Smooth muscle cell (in vitro differentiated cells): Measurements from ENCODE around the gene IFIT5. TPM values are rescaled to one million over a fixed set of nuclear protein-coding genes. Genes with fewer than 3 reads are reported as not detected.
"Not testable (repeated sequence)": the region's sequence is repeated elsewhere in the genome, so short reads cannot be mapped to it uniquely, and the experiment has no call there.

Experiments used
- DNase-seq: peaks from one replicate; lab custom pipeline; 2025; ENCODE audit not compliant: unreplicated experiment; lab: John Stamatoyannopoulos, UW
- H2AFZ ChIP-seq: fragments of 200-600 bp; sonication (generic); 2 replicates; pipeline ENCODE4 v1.6.0; 2016; ENCODE audit warnings: antibody characterized with exemption, low read depth, mild to moderate bottlenecking
- H3F3A ChIP-seq: fragments of 200-600 bp; sonication (generic); 2 replicates; pipeline ENCODE4 v1.6.0; 2017; ENCODE audit warnings: antibody characterized with exemption, low read depth
- H3K27ac ChIP-seq: fragments of 200-600 bp; sonication (generic); 2 replicates; pipeline ENCODE4 v1.5.1; 2016; ENCODE audit warnings: low read depth, mild to moderate bottlenecking
- H3K27me3 ChIP-seq: fragments of 200-600 bp; sonication (generic); 2 replicates; pipeline ENCODE4 v1.6.1; 2016; ENCODE audit warnings: low read depth, mild to moderate bottlenecking
- H3K36me3 ChIP-seq: fragments of 200-600 bp; sonication (generic); 2 replicates; pipeline ENCODE4 v1.5.1; 2016; ENCODE audit warnings: low read depth
- H3K4me1 ChIP-seq: fragments of 200-600 bp; sonication (generic); 2 replicates; pipeline ENCODE4 v1.5.1; 2016; ENCODE audit warnings: low read depth
- H3K4me2 ChIP-seq: fragments of 200-600 bp; sonication (generic); 2 replicates; pipeline ENCODE4 v1.6.0; 2016; ENCODE audit warnings: mild to moderate bottlenecking
- H3K4me3 ChIP-seq: fragments of 200-600 bp; sonication (generic); 2 replicates; pipeline ENCODE4 v1.5.1; 2016; ENCODE audit warnings: mild to moderate bottlenecking
- H3K79me2 ChIP-seq: fragments of 200-600 bp; sonication (generic); 2 replicates; pipeline ENCODE4 v1.6.0; 2016; ENCODE audit warnings: low read depth, mild to moderate bottlenecking
- H3K9ac ChIP-seq: fragments of 200-600 bp; sonication (generic); 2 replicates; pipeline ENCODE4 v1.6.0; 2016; ENCODE audit warnings: low read depth
- H3K9me3 ChIP-seq: fragments of 200-600 bp; sonication (generic); replicated peaks from 2 replicates; pipeline ENCODE4 v1.5.1; 2016; ENCODE audit warnings: low read depth
- H4K20me1 ChIP-seq: fragments of 200-600 bp; sonication (generic); 2 replicates; pipeline ENCODE4 v1.6.0; 2016; ENCODE audit warnings: low read depth
- WGBS: methylation state at CpG from one replicate; pipeline ENCODE4 v1.1.7; 2016; ENCODE audit warnings: low lambda C conversion rate; 5-methylcytosine and 5-hydroxymethylcytosine counted together
- polyA plus RNA-seq: library from polyadenylated mRNA; unstranded; fragments of >200 nt; fragmentation: Nextera tagmentation; extraction: Ambion mirVana; gene quantifications from 2 replicates; pipeline ENCODE4 v1.2.1, GENCODE V29; 2016
- total RNA-seq: library from RNA; depleted of rRNA; stranded (reverse); fragments of >200 nt; gene quantifications from 2 replicates; pipeline ENCODE4 v1.2.3, GENCODE V29; 2014
- TF ChIP-seq, protein P1 (sequence below): fragments of 200-600 bp; sonication (generic); IDR thresholded peaks from 2 replicates; pipeline ENCODE4 v1.5.1; 2017; ENCODE audit warnings: borderline replicate concordance, mild to moderate bottlenecking, antibody characterized with exemption; ENCODE audit not compliant: insufficient read depth, poor library complexity, severe bottlenecking

The IFIT5 gene
- total and polyA plus RNA-seq, 2 experiments from 2014 or later: 4.9 to 7.7 TPM

DNA sequence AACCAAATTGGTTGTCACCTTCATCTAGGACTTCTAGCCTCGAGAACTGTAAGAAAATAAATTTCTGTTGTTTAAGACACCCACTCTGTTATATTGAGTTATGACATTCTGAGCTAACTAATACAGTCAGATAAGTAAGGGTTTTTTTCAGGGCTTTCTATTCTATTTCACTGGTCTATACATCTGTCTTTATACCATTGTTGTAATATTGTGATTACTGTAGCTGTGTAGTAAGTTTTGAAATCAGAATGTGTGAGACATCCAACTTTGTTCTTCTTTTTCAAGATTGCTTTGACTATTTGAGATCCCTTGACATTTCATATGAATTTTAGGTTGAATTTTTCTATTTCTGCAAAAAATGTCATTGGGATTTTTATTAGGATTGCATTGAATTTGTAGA is 14.4 kb upstream of the IFIT5 start:
- no peaks in the 10 kb centered on the region for H3F3A ChIP-seq
- WGBS: 94% methylated on average over 1 of the region's 1 CpG
- no peak overlapping the region for H3K9ac ChIP-seq
- H2AFZ ChIP-seq: no peak overlapping the region
- no peak for DNase-seq
- H3K4me2 ChIP-seq: no peak overlapping the region
- H3K36me3 ChIP-seq: no peaks in the 10 kb centered on the region
- H3K4me3 ChIP-seq: no peak overlapping the region
- no peaks in the 10 kb centered on the region for H3K79me2 ChIP-seq
- no peaks in the 10 kb centered on the region for H3K9me3 ChIP-seq
- TF ChIP-seq, protein P1, sequence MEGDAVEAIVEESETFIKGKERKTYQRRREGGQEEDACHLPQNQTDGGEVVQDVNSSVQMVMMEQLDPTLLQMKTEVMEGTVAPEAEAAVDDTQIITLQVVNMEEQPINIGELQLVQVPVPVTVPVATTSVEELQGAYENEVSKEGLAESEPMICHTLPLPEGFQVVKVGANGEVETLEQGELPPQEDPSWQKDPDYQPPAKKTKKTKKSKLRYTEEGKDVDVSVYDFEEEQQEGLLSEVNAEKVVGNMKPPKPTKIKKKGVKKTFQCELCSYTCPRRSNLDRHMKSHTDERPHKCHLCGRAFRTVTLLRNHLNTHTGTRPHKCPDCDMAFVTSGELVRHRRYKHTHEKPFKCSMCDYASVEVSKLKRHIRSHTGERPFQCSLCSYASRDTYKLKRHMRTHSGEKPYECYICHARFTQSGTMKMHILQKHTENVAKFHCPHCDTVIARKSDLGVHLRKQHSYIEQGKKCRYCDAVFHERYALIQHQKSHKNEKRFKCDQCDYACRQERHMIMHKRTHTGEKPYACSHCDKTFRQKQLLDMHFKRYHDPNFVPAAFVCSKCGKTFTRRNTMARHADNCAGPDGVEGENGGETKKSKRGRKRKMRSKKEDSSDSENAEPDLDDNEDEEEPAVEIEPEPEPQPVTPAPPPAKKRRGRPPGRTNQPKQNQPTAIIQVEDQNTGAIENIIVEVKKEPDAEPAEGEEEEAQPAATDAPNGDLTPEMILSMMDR: no peak
- no peaks in the 10 kb centered on the region for H3K27me3 ChIP-seq
- no peaks in the 10 kb centered on the region for H4K20me1 ChIP-seq
- H3K27ac ChIP-seq: no peak overlapping the region
- no peaks in the 10 kb centered on the region for H3K4me1 ChIP-seq

- no peak for DNase-seq
- no peaks in the 10 kb centered on the region for H3F3A ChIP-seq
- no peak overlapping the region for H3K9ac ChIP-seq
- no peak overlapping the region for H3K4me2 ChIP-seq
- H3K4me3 ChIP-seq: no peak overlapping the region
- no peaks in the 10 kb centered on the region for H3K79me2 ChIP-seq
- no peaks in the 10 kb centered on the region for H3K4me1 ChIP-seq
- no peak overlapping the region for H3K27ac ChIP-seq
- H3K27me3 ChIP-seq: no peaks in the 10 kb centered on the region
- TF ChIP-seq, protein P1: no peak
- 93% methylated on average over 2 of the region's 2 CpGs for WGBS
- no peaks in the 10 kb centered on the region for H4K20me1 ChIP-seq
- no peaks in the 10 kb centered on the region for H3K9me3 ChIP-seq
- no peaks in the 10 kb centered on the region for H3K36me3 ChIP-seq
- H2AFZ ChIP-seq: no peak overlapping the region
These were observed 11.3 kb upstream of the IFIT5 start for GRCh38 chr10:89403043-89403442.

GRCh38 chr10:89404104-89405047 is 10.0 kb upstream of the IFIT5 start:
- no peaks in the 10 kb centered on the region for H3K4me1 ChIP-seq
- H3K79me2 ChIP-seq: no peaks in the 10 kb centered on the region
- H3K9ac ChIP-seq: no peak overlapping the region
- H3K9me3 ChIP-seq: no peaks in the 10 kb centered on the region
- H2AFZ ChIP-seq: no peak overlapping the region
- no peaks in the 10 kb centered on the region for H3K27me3 ChIP-seq
- no peaks in the 10 kb centered on the region for H4K20me1 ChIP-seq
- no peaks in the 10 kb centered on the region for H3K36me3 ChIP-seq
- no peak overlapping the region for H3K27ac ChIP-seq
- no peak for DNase-seq
- no peak overlapping the region for H3K4me3 ChIP-seq
- no peak overlapping the region for H3K4me2 ChIP-seq
- TF ChIP-seq, protein P1: no peak
- no peaks in the 10 kb centered on the region for H3F3A ChIP-seq
- 84% methylated on average over 11 of the region's 11 CpGs for WGBS

- H3K36me3 ChIP-seq: not testable (repeated sequence)
- 98% methylated on average over 9 of the region's 9 CpGs for WGBS
These were observed 8.2 kb upstream of the IFIT5 start for GRCh38 chr10:89406178-89406577.

GRCh38 chr10:89407792-89408191 is 6.6 kb upstream of the IFIT5 start:
- H3F3A ChIP-seq, H3K4me1 ChIP-seq, DNase-seq, H3K27me3 ChIP-seq, H3K9me3 ChIP-seq, H4K20me1 ChIP-seq, H3K27ac ChIP-seq, H3K36me3 ChIP-seq, H3K4me3 ChIP-seq, H2AFZ ChIP-seq, H3K4me2 ChIP-seq, H3K9ac ChIP-seq, H3K79me2 ChIP-seq: not testable (repeated sequence)
- 98% methylated on average over 3 of the region's 3 CpGs for WGBS

More at GRCh38 chr10:89406178-89406577, 8.2 kb upstream of the IFIT5 start:
- not testable (repeated sequence) for H3K9ac ChIP-seq, H3K27ac ChIP-seq, H3K27me3 ChIP-seq, H3K4me3 ChIP-seq, H2AFZ ChIP-seq, DNase-seq, H3K4me2 ChIP-seq, H4K20me1 ChIP-seq, H3K4me1 ChIP-seq, H3K79me2 ChIP-seq, H3K9me3 ChIP-seq, H3F3A ChIP-seq

- not testable (repeated sequence) for H3K27ac ChIP-seq, DNase-seq, H3K9ac ChIP-seq, H2AFZ ChIP-seq, H3K9me3 ChIP-seq, H3K36me3 ChIP-seq, H3K27me3 ChIP-seq, H3K4me3 ChIP-seq, H3K4me1 ChIP-seq, H4K20me1 ChIP-seq, H3K4me2 ChIP-seq, H3K79me2 ChIP-seq, H3F3A ChIP-seq
- WGBS: 93% methylated on average over 5 of the region's 5 CpGs
These were observed 5.1 kb upstream of the IFIT5 start for GRCh38 chr10:89409282-89409681.
